GM23338 (cell line): ENCODE data around the gene TIMM17B. TPM values are rescaled to one million over a fixed set of nuclear protein-coding genes. Genes with fewer than 3 reads are reported as not detected.

Source experiments
- ATAC-seq: fragments of 200-7000 bp; cut with Tn5 transposase; 3 replicates; pipeline ENCODE4 v1.9.1; 2020
- DNase-seq: peaks from one replicate; pipeline ENCODE4 v3.0.0-alpha.2; 2015; ENCODE audit warnings: low spot score
- H2AFZ ChIP-seq: fragments of 200-600 bp; sonication (generic); 2 replicates; pipeline ENCODE4 v1.8.0; 2016; ENCODE audit warnings: antibody characterized with exemption, mild to moderate bottlenecking, moderate library complexity
- H3F3A ChIP-seq: fragments of 200-600 bp; sonication (generic); replicated peaks from 2 replicates; pipeline ENCODE4 v1.8.0; 2017; ENCODE audit warnings: antibody characterized with exemption, mixed run types, low read depth
- H3K27ac ChIP-seq: fragments of 200-600 bp; sonication (generic); 2 replicates; pipeline ENCODE4 v1.6.1; 2016; ENCODE audit warnings: low read depth
- H3K27me3 ChIP-seq: fragments of 200-600 bp; sonication (generic); 2 replicates; pipeline ENCODE4 v1.8.0; 2016; ENCODE audit warnings: mild to moderate bottlenecking, mixed run types, moderate library complexity; ENCODE audit not compliant: insufficient read depth
- H3K36me3 ChIP-seq: fragments of 200-600 bp; sonication (generic); 2 replicates; pipeline ENCODE4 v1.8.0; 2016; ENCODE audit warnings: mild to moderate bottlenecking; ENCODE audit not compliant: insufficient read depth
- H3K4me1 ChIP-seq: fragments of 200-600 bp; sonication (generic); 2 replicates; pipeline ENCODE4 v1.8.0; 2016; ENCODE audit warnings: mild to moderate bottlenecking, moderate library complexity; ENCODE audit not compliant: insufficient read depth
- H3K4me2 ChIP-seq: fragments of 200-600 bp; sonication (generic); 2 replicates; pipeline ENCODE4 v1.7.1; 2017; ENCODE audit warnings: mixed run types
- H3K4me3 ChIP-seq: fragments of 200-600 bp; sonication (generic); 2 replicates; pipeline ENCODE4 v1.6.1; 2016; ENCODE audit warnings: mixed run types
- H3K79me2 ChIP-seq: fragments of 200-600 bp; sonication (generic); replicated peaks from 2 replicates; pipeline ENCODE4 v1.8.0; 2017; ENCODE audit warnings: mild to moderate bottlenecking; ENCODE audit not compliant: insufficient read depth
- H3K9me2 ChIP-seq: fragments of 200-600 bp; sonication (generic); 2 replicates; pipeline ENCODE4 v1.8.0; 2017; ENCODE audit not compliant: insufficient read depth
- H4K20me1 ChIP-seq: fragments of 200-600 bp; sonication (generic); replicated peaks from 2 replicates; pipeline ENCODE4 v1.8.0; 2017; ENCODE audit warnings: mild to moderate bottlenecking; ENCODE audit not compliant: insufficient read depth
- H3K27ac Mint-ChIP-seq: 2 replicates; pipeline ENCODE4 v1.8.0; 2020; ENCODE audit warnings: inconsistent platforms, mild to moderate bottlenecking, moderate library complexity, mixed read lengths
- H3K27me3 Mint-ChIP-seq: 3 replicates; pipeline ENCODE4 v1.8.0; 2022; ENCODE audit warnings: low read depth, mild to moderate bottlenecking, moderate library complexity, mixed read lengths, inconsistent platforms; ENCODE audit not compliant: insufficient read depth, poor library complexity
- H3K36me3 Mint-ChIP-seq: 3 replicates; pipeline ENCODE4 v1.8.0; 2021; ENCODE audit warnings: low read depth, mild to moderate bottlenecking, inconsistent platforms, moderate library complexity, mixed read lengths
- H3K4me1 Mint-ChIP-seq: 3 replicates; pipeline ENCODE4 v1.8.0; 2020; ENCODE audit warnings: mild to moderate bottlenecking, inconsistent platforms, mixed read lengths
- H3K4me3 Mint-ChIP-seq: 3 replicates; pipeline ENCODE4 v1.8.0; 2021; ENCODE audit warnings: moderate library complexity, mild to moderate bottlenecking, inconsistent platforms, mixed read lengths
- H3K9me3 Mint-ChIP-seq: 3 replicates; pipeline ENCODE4 v1.8.0; 2020; ENCODE audit warnings: moderate library complexity, mild to moderate bottlenecking, inconsistent platforms, mixed read lengths
- CREB1 ChIP-seq: fragments of 250-450 bp; sonication (Bioruptor Pico); IDR thresholded peaks from 2 replicates; pipeline ENCODE4 v1.5.0; 2020; ENCODE audit warnings: low read depth, mild to moderate bottlenecking, moderate library complexity
- ETS1 ChIP-seq: IDR thresholded peaks from 2 replicates; pipeline ENCODE4 v1.6.1; 2016; ENCODE audit warnings: antibody characterized with exemption
- EZH2 ChIP-seq: fragments of 200-600 bp; sonication (generic); IDR thresholded peaks from one replicate; pipeline ENCODE4 v1.8.0; 2017; ENCODE audit warnings: antibody characterized with exemption, mild to moderate bottlenecking, low read depth; ENCODE audit not compliant: unreplicated experiment
- EZH2phosphoT487 ChIP-seq: fragments of 200-600 bp; sonication (generic); IDR thresholded peaks from one replicate; pipeline ENCODE4 v1.8.1; 2018; ENCODE audit warnings: antibody characterized with exemption; ENCODE audit not compliant: unreplicated experiment
- JUNB ChIP-seq: IDR thresholded peaks from one replicate; pipeline ENCODE4 v1.6.1; 2016; ENCODE audit warnings: antibody characterized with exemption; ENCODE audit not compliant: unreplicated experiment
- NANOG ChIP-seq: IDR thresholded peaks from 2 replicates; pipeline ENCODE4 v1.6.1; 2016; ENCODE audit warnings: antibody characterized with exemption, borderline replicate concordance
- POLR2AphosphoS5 ChIP-seq: IDR thresholded peaks from 2 replicates; pipeline ENCODE4 v1.6.1; 2016; ENCODE audit warnings: antibody characterized with exemption, low read depth
- REST ChIP-seq: IDR thresholded peaks from one replicate; pipeline ENCODE4 v1.6.1; 2018; ENCODE audit warnings: antibody characterized with exemption; ENCODE audit not compliant: unreplicated experiment
- STAT1 ChIP-seq: IDR thresholded peaks from one replicate; pipeline ENCODE4 v1.6.1; 2016; ENCODE audit warnings: antibody characterized with exemption; ENCODE audit not compliant: unreplicated experiment
- ZNF114 ChIP-seq: fragments of 250-450 bp; sonication (Bioruptor Pico); IDR thresholded peaks from 2 replicates; pipeline ENCODE4 v1.5.0; 2020; ENCODE audit warnings: mild to moderate bottlenecking, moderate library complexity
- ZNF331 ChIP-seq: fragments of 250-450 bp; sonication (Bioruptor Pico); IDR thresholded peaks from 2 replicates; pipeline ENCODE4 v1.5.0; 2020; ENCODE audit warnings: low read depth, mild to moderate bottlenecking, moderate library complexity
- ZNF462 ChIP-seq: fragments of 250-450 bp; sonication (Bioruptor Pico); IDR thresholded peaks from 2 replicates; pipeline ENCODE4 v1.5.0; 2020; ENCODE audit warnings: mild to moderate bottlenecking, moderate library complexity
- polyA plus RNA-seq: library from polyadenylated mRNA; unstranded; fragments of >200 nt; fragmentation: Nextera tagmentation; extraction: Ambion mirVana; gene quantifications from 2 replicates; pipeline ENCODE4 v1.2.1, GENCODE V29; 2016
- total RNA-seq: library from RNA; depleted of rRNA; stranded (reverse); fragments of >200 nt; shearing (Covaris generic); gene quantifications from 2 replicates; pipeline ENCODE4 v1.2.3, GENCODE V29; 2014
- TF ChIP-seq, protein P1 (sequence below), 2 experiments: fragments of 200-600 bp in 1 of 2; sonication (generic) in 1 of 2; conservative IDR thresholded peaks; 2 replicates each; pipeline versions ENCODE4 v1.5.1 to v1.6.1; 2016 to 2017; ENCODE audit warnings: antibody characterized with exemption in 2 of 2, low read depth in 2 of 2, mild to moderate bottlenecking in 2 of 2, moderate library complexity in 1 of 2

Gene TIMM17B
- total and polyA plus RNA-seq, 2 experiments from 2014 or later = 67.1 to 147 TPM

DNA sequence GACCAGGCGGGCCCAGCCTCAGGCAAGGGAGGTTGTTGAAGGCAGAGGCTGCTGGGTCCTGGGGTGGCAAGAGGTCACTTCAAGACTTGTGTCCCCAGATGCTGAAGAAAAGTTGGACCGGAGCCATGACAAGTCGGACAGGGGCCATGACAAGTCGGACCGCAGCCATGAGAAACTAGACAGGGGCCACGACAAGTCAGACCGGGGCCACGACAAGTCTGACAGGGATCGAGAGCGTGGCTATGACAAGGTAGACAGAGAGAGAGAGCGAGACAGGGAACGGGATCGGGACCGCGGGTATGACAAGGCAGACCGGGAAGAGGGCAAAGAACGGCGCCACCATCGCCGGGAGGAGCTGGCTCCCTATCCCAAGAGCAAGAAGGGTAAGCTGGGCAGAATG, 4.6 kb upstream of the TIMM17B start:
- no peaks in the 10 kb centered on the region for H3K9me3 Mint-ChIP-seq

More for the DNA sequence above, 4.6 kb upstream of the TIMM17B start:
- H3K36me3 ChIP-seq = no peaks in the 10 kb centered on the region
- H3K4me3 ChIP-seq = no peak overlapping the region
- H3K36me3 Mint-ChIP-seq = peaks cover 39% of the 10 kb centered on the region
- H3K4me1 ChIP-seq = no peaks in the 10 kb centered on the region
- no peak overlapping the region for H3K27ac Mint-ChIP-seq
- H3K27me3 ChIP-seq = no peaks in the 10 kb centered on the region
- DNase-seq (no peak), ATAC-seq (no peak)
- no peaks in the 10 kb centered on the region for H3F3A ChIP-seq
- no peaks in the 10 kb centered on the region for H4K20me1 ChIP-seq
- H3K79me2 ChIP-seq = peaks cover 16% of the 10 kb centered on the region
- no peak overlapping the region for H3K27ac ChIP-seq
- H2AFZ ChIP-seq = no peak overlapping the region
- H3K4me3 Mint-ChIP-seq = no peak overlapping the region
- TF ChIP-seq EZH2phosphoT487 (no peak), CREB1 (no peak), ZNF462 (no peak), EZH2 (no peak), STAT1 (no peak), ZNF331 (CRISPR knock-in tag) (no peak), POLR2AphosphoS5 (no peak), ZNF114 (no peak), NANOG (no peak), REST (no peak), ETS1 (no peak), JUNB (no peak)
- TF ChIP-seq, protein P1, sequence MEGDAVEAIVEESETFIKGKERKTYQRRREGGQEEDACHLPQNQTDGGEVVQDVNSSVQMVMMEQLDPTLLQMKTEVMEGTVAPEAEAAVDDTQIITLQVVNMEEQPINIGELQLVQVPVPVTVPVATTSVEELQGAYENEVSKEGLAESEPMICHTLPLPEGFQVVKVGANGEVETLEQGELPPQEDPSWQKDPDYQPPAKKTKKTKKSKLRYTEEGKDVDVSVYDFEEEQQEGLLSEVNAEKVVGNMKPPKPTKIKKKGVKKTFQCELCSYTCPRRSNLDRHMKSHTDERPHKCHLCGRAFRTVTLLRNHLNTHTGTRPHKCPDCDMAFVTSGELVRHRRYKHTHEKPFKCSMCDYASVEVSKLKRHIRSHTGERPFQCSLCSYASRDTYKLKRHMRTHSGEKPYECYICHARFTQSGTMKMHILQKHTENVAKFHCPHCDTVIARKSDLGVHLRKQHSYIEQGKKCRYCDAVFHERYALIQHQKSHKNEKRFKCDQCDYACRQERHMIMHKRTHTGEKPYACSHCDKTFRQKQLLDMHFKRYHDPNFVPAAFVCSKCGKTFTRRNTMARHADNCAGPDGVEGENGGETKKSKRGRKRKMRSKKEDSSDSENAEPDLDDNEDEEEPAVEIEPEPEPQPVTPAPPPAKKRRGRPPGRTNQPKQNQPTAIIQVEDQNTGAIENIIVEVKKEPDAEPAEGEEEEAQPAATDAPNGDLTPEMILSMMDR (conservative IDR thresholded peaks at IDR 0.05; ENCODE audit: low read depth in 2 of 2) = no peak
- H3K9me2 ChIP-seq = no peaks in the 10 kb centered on the region
- no peak overlapping the region for H3K4me2 ChIP-seq
- peaks cover 4% of the 10 kb centered on the region for H3K27me3 Mint-ChIP-seq
- peaks cover 7% of the 10 kb centered on the region for H3K4me1 Mint-ChIP-seq
